Common myeloid progenitor, CD34-positive (primary cell): ENCODE results near the gene IARS1.

ENCODE experiments used
- CTCF ChIA-PET: fragments of 350-600 bp; sonication (Branson Sonifier 250); formaldehyde crosslinking; loops from one replicate; lab custom pipeline; 2021; ENCODE audit warnings: antibody characterized with exemption; lab: Charles Lee
- POLR2A ChIA-PET: fragments of 350-600 bp; sonication (Branson Sonifier 250); formaldehyde crosslinking; loops from one replicate; lab custom pipeline; 2021; ENCODE audit warnings: antibody characterized with exemption; lab: Charles Lee
- DNase-seq, 3 donors: peaks; one replicate each; pipeline versions ENCODE4 v3.0.0 to v3.0.0-alpha.2; 2013
- H3K27ac ChIP-seq, 2 experiments: 1 replicate in 1 of 2; 2 replicates in 1 of 2; pipeline ENCODE4 v1.7.0; 2013; ENCODE audit warnings: inconsistent platforms in 2 of 2, low read length in 2 of 2, mild to moderate bottlenecking in 2 of 2, low read depth in 1 of 2, moderate library complexity in 1 of 2; ENCODE audit not compliant: severe bottlenecking in 2 of 2, insufficient read depth in 1 of 2, poor library complexity in 1 of 2
- H3K27me3 ChIP-seq, 5 experiments: replicated peaks in 2 of 5; 1 replicate in 3 of 5; 2 replicates in 2 of 5; pipeline versions ENCODE4 v1.6.1 to v1.7.0; 2013; ENCODE audit warnings: low read length in 4 of 5, mild to moderate bottlenecking in 2 of 5, moderate library complexity in 2 of 5, inconsistent platforms in 1 of 5; ENCODE audit not compliant: insufficient read depth in 5 of 5, control insufficient read depth in 4 of 5
- H3K36me3 ChIP-seq, 4 experiments: 1 replicate in 2 of 4; 2 replicates in 2 of 4; pipeline versions ENCODE4 v1.6.1 to v1.7.0; 2013; ENCODE audit warnings: low read length in 3 of 4, control low read depth in 1 of 4, mild to moderate bottlenecking in 1 of 4; ENCODE audit not compliant: control insufficient read depth in 4 of 4, insufficient read depth in 4 of 4
- H3K4me1 ChIP-seq, 4 experiments: 1 replicate in 3 of 4; 2 replicates in 1 of 4; pipeline versions ENCODE4 v1.6.1 to v1.7.1; 2013; ENCODE audit warnings: low read length in 3 of 4, mild to moderate bottlenecking in 3 of 4, control low read depth in 1 of 4, inconsistent platforms in 1 of 4, moderate library complexity in 1 of 4; ENCODE audit not compliant: control insufficient read depth in 4 of 4, insufficient read depth in 4 of 4; ENCODE audit errors: control extremely low read depth in 1 of 4
- H3K4me3 ChIP-seq, 7 experiments: 1 replicate in 4 of 7; 2 replicates in 3 of 7; pipeline versions ENCODE4 v1.5.1 to v1.7.0; 2013; ENCODE audit warnings: mild to moderate bottlenecking in 7 of 7, low read length in 6 of 7, moderate library complexity in 6 of 7, inconsistent platforms in 2 of 7, low read depth in 2 of 7, control low read depth in 1 of 7; ENCODE audit not compliant: insufficient read depth in 4 of 7, control insufficient read depth in 1 of 7; ENCODE audit errors: extremely low read depth in 1 of 7
- H3K9me3 ChIP-seq, 5 experiments: 1 replicate in 4 of 5; 2 replicates in 1 of 5; pipeline versions ENCODE4 v1.6.1 to v1.7.1; 2013; ENCODE audit warnings: low read length in 4 of 5, mild to moderate bottlenecking in 2 of 5, inconsistent platforms in 1 of 5, low read depth in 1 of 5, moderate library complexity in 1 of 5; ENCODE audit not compliant: control insufficient read depth in 4 of 5, insufficient read depth in 2 of 5; ENCODE audit errors: control extremely low read depth in 1 of 5
- WGBS: methylation state at CpG from one replicate; pipeline ENCODE4 v1.1.5; 2013; ENCODE audit not compliant: insufficient coverage; 5-methylcytosine and 5-hydroxymethylcytosine counted together

IARS1 gene

GRCh38 chr9:92313624-92314012 is 20.1 kb upstream of the IARS1 start:
- no peak for DNase-seq
- Histone ChIP-seq H3K9me3 (no peaks in the 10 kb centered on the region), H3K36me3 (peaks cover 36 to 78% (median 59%) of the 10 kb centered on the region in 4 experiments), H3K27ac (peak overlapping the region in 1 of 2 experiments; percentile 58), H3K27me3 (no peaks in the 10 kb centered on the region), H3K4me1 (peaks cover 0 to 24% (median 10%) of the 10 kb centered on the region in 4 experiments), H3K4me3 (peak overlapping the region in 2 of 7 experiments; percentile 57 to 65)
- 0% methylated on average over 1 of the region's 2 CpGs for WGBS
- POLR2A ChIA-PET: interaction anchor here (1.0 kb wide), 1 partner anchor 11 kb away, joined by 4 read pairs; the partner anchor contains the start of gene NOL8
- CTCF ChIA-PET: interaction anchor here (0.6 to 2.3 kb wide), 6 partner anchors 11 to 30 kb away, joined by 3 to 8 read pairs (median 3); partner anchors contain the start of gene NOL8

GRCh38 chr9:92312887-92313623 is 19.6 kb upstream of the IARS1 start:
- ChIA-PET CTCF (interaction anchor here (1.3 to 2.3 kb wide), 3 partner anchors 8 to 17 kb away, joined by 3 to 8 read pairs (median 6); no protein-coding TSS in a partner anchor), POLR2A (interaction anchor here (1.0 kb wide), 1 partner anchor 12 kb away, joined by 4 read pairs; the partner anchor contains the start of gene NOL8)
- peak in 2 of 3 donors; percentile 62 to 77 for DNase-seq
- Histone ChIP-seq H3K27ac (peak overlapping the region; percentile 36 to 58), H3K9me3 (no peaks in the 10 kb centered on the region), H3K4me3 (peak overlapping the region in 3 of 7 experiments; percentile 2 to 65 (median 57)), H3K36me3 (peaks cover 37 to 78% (median 57%) of the 10 kb centered on the region in 4 experiments), H3K27me3 (no peaks in the 10 kb centered on the region), H3K4me1 (peaks cover 0 to 24% (median 10%) of the 10 kb centered on the region in 4 experiments)
- 0% methylated on average over 4 of the region's 6 CpGs for WGBS

- CTCF ChIA-PET: no interaction called here
- DNase-seq: no peak
- POLR2A ChIA-PET: no interaction called here
- Histone ChIP-seq H3K27me3 (no peaks in the 10 kb centered on the region), H3K4me1 (peaks cover 0 to 24% (median 10%) of the 10 kb centered on the region in 4 experiments), H3K4me3 (no peak overlapping the region), H3K36me3 (peaks cover 32 to 77% (median 54%) of the 10 kb centered on the region in 4 experiments), H3K9me3 (no peaks in the 10 kb centered on the region), H3K27ac (no peak overlapping the region)
- WGBS: 91% methylated on average over 1 of the region's 3 CpGs
Observed at GRCh38 chr9:92310562-92310961, 17.1 kb upstream of the IARS1 start.

GRCh38 chr9:92308893-92309292 is 15.4 kb upstream of the IARS1 start:
- POLR2A ChIA-PET: no interaction called here
- no peaks in the 10 kb centered on the region for H3K27me3 ChIP-seq
- CTCF ChIA-PET: interaction anchor here (1.0 to 1.5 kb wide), 3 partner anchors 10 to 31 kb away, joined by 3 to 4 read pairs (median 3); no protein-coding TSS in a partner anchor
- no peak overlapping the region for H3K4me3 ChIP-seq
- DNase-seq: no peak
- no peak overlapping the region for H3K27ac ChIP-seq
- no peaks in the 10 kb centered on the region for H3K9me3 ChIP-seq
- H3K36me3 ChIP-seq: peaks cover 42 to 77% (median 60%) of the 10 kb centered on the region in 4 experiments
- H3K4me1 ChIP-seq: peaks cover 0 to 21% (median 9%) of the 10 kb centered on the region in 4 experiments

GRCh38 chr9:92300936-92301335 is 7.4 kb upstream of the IARS1 start:
- no peak overlapping the region for H3K4me3 ChIP-seq
- no peaks in the 10 kb centered on the region for H3K9me3 ChIP-seq
- WGBS: 100% methylated on average over 1 of the region's 1 CpG
- no peaks in the 10 kb centered on the region for H3K27me3 ChIP-seq
- CTCF ChIA-PET: interaction anchor here (0.8 to 1.8 kb wide), 3 partner anchors 12 to 22 kb away, joined by 3 to 6 read pairs (median 4); no protein-coding TSS in a partner anchor
- H3K4me1 ChIP-seq: peaks cover 3 to 12% (median 7%) of the 10 kb centered on the region in 4 experiments
- peaks cover 36 to 85% (median 68%) of the 10 kb centered on the region in 4 experiments for H3K36me3 ChIP-seq
- DNase-seq: no peak
- POLR2A ChIA-PET: no interaction called here
- H3K27ac ChIP-seq: no peak overlapping the region

- Histone ChIP-seq H3K27me3 (no peaks in the 10 kb centered on the region), H3K27ac (no peak overlapping the region), H3K4me3 (no peak overlapping the region), H3K9me3 (no peaks in the 10 kb centered on the region), H3K36me3 (peaks cover 28 to 68% (median 52%) of the 10 kb centered on the region in 4 experiments), H3K4me1 (peaks cover 17 to 30% (median 24%) of the 10 kb centered on the region in 4 experiments)
- WGBS: 100% methylated on average over 1 of the region's 1 CpG
- DNase-seq: peak in 2 of 3 donors; percentile 3 to 7
- ChIA-PET POLR2A (no interaction called here), CTCF (interaction anchor here (1.7 kb wide), 1 partner anchor 10 kb away, joined by 3 read pairs; no protein-coding TSS in a partner anchor)
Observed at GRCh38 chr9:92299116-92299515, 5.6 kb upstream of the IARS1 start.
